ENCODE results near the gene TMEM132C.

The TMEM132C gene

DNA sequence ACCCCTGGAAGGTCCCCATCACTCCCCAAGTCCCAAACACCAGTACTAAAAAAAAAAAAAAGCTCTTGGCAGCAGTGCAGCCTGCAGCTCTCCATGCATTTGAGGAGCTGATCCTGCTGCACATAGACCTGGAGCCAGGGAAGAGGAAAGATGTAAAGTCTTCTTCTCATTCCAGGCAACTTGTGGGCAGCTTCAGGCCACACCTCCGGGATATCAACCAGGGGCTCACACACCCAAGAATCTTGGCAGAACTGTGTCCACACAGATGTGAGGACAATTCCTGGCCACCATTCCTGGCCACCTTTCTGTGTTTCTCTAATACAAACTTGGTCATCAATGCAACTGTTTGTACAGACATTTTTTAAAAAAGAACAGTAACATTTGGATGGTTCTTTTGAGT, 72.7 kb downstream of the TMEM132C start:
- no peak for DNase-seq

DNA sequence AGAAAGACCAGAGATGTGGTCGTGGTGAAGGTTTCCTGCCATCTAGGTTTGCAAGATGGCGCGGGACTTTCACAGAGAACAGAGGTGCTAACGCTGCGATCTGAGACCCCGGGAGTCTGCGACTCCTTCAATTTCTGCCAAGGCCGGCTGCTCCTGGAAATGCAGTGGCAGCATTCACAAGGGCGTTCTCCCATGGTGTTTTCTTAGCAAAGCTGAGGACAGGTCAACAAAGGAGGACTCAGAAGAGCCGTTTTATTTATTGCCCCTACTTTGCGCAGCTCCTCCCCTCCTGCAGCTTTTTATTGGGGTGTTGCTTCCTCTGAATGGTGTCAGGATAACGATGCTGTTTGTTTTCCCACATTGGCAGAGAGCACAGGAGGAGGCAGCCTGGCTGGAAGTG, 86.3 kb downstream of the TMEM132C start:
- DNase-seq, result no peak

DNA sequence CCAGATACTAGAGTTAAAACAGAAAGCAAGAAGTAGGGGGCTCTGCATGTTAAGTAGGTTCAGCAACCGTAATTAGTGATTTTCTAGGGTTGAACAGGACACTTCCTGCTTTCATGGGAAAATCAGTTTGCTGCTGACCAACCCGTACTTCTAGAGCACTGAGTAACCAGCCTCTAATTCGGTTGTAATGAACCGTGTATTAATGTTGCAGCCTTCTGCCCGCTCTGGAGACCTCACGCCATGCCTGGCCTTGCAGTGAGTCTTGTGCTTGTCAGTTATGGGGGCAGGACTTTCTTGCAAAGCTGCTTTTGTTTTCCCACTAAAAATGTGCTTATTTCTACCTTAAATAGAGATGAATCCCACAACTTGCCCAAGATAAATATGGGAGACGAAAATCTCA, 89.6 kb downstream of the TMEM132C start:
- no peak for DNase-seq

DNA sequence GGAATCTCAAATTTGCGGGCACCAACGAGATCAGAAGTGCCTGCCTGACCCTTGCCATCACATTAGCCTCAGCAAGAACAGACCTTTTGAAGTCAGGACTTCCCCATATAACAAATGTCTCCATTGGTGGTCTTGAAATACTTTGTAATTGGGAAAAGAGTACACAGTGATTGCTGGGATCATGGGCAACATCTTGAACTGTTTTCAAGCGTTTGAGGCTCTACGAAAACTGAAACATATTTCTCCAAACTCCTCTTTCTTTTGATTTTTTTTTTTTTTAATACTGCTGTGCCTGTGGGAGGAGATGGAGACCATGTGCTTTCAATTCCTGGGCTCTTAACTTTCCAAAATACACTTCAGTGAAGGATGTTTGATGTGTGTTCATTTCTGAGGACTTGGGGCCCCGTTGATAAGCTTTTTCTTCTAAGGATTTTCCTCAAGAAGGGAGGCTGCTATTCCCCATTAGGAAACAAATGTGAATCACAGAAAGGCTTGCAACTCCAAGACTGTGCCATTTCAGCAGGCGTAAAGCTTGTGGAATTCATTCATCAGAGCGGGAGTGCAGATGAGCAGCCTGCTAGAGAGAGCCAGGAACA, 94.5 kb downstream of the TMEM132C start:
- DNase-seq, result no peak

DNA sequence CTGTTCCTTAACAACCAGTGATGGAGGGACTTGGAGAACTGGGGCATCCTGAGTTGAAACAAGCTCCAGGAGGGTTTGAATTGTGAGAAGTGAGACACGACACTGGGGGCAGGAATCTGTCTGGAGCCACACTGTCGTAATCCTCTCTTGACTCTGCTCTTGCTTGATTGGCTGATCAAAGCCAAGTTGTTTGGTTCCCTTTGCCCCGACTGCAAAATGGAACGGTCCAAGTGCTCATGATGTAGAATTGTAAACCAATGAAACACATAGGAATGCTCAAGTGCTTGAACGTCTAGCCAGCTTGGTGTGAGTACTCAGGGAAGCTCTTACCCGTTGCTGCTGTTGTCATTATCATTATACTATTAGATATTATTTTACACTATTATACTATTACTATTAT, 98.1 kb downstream of the TMEM132C start:
- DNase-seq, result no peak

DNA sequence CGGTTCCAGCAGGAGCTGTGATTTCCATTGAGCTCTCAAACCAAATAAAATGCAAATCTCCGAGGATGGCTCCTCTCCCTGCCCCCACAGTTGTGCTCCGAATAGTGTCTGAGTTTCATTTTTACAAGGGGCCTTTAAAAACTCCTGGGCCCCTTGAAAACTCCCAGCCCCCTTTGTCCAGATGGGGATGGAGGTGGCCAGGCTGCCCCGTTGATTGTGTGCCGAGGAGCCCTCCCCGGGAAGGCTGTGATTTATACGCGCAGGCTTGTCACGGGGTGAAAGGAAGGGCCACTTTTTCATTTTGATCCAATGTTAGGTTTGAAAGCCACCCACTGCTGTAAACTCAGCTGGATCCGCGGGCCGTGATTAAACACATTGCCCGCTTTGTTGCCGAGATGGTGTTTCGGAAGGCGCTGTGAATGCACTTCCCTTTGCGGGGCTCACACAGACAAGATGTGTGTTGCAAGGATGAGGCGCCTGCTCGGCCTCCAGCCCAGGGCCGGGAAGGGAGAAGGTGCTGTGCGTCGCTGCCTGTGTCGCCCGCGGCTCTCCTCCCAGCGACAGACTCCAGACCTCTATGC, 98.8 kb downstream of the TMEM132C start:
- no peak for DNase-seq

DNA sequence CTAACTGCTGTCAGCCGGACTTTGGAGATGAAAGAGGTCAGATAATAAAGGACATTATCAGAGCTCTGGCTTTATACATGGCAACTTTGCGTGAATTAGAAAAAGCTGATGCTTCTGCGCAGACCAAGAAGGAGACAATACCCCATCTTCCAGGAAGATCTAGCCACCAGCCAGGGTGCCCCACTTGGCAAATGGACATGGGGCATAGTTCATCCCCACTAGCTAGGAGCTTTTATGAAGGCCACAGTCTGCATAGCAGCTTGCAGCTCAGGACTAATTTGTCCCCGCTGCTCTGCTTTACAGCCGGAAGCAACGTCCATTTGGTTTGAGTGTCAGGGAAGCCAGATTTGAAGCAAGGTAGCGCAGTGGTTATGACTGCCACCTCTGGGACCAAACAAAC, 101.0 kb downstream of the TMEM132C start:
- no peak for DNase-seq

DNA sequence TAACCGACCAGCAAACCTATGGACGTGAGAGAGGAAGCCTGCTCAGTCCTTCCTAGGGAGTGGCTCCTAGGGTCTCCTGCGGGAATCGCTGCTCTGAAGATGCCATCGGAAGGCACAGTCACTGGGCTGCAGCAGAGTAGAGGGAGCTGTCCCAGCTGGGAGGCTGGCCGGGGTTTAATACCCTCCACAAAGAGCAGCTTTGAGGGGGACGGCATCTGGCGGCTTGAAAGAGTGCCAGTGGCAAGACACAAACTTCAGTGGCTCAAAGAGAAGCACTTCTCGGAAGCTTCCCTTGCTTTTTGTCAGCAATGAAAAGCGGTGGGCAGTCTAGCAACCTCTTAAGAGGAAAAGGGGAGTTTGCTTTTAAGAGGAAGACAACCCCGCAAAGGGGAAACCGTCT, 114.6 kb downstream of the TMEM132C start:
- no peak for DNase-seq

DNA sequence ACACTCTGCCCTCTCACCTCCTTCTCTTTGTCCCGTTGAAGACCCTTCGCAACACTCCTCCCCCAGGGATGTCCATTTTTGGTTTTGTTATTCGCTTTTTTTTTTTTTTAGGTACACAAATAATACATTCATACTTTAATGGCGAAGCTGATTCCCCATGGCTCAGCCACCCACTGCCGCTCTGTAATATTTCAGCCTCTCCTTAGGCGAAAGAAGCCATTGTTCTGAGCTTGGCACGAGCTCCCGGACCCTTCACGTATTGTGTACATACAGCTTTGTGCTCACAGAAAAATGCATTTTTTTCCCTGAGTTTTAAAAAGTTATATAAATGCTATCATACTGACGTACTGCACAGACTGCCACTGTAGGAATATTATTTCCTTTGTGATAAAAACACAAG, 115.0 kb downstream of the TMEM132C start:
- DNase-seq, result no peak

DNA sequence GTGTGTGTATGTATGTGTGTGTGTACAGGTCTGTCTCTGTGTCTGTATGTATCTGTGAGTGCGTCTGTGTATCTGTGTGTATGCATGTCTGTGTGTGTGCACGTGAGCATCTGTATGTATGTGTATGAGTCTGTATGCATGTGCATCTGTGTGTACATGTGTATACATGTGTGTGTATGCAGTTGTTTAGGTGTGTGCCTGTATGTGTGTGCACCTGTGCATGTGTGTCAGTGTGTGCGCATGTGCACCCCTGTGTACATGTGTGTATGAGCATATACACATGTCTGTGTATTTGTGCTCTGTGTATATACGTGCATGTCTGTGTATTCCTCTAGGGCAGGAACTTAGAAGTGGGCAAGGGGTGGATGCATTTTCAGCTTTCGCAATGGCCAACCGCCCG, 116.0 kb downstream of the TMEM132C start:
- no peak for DNase-seq

DNA sequence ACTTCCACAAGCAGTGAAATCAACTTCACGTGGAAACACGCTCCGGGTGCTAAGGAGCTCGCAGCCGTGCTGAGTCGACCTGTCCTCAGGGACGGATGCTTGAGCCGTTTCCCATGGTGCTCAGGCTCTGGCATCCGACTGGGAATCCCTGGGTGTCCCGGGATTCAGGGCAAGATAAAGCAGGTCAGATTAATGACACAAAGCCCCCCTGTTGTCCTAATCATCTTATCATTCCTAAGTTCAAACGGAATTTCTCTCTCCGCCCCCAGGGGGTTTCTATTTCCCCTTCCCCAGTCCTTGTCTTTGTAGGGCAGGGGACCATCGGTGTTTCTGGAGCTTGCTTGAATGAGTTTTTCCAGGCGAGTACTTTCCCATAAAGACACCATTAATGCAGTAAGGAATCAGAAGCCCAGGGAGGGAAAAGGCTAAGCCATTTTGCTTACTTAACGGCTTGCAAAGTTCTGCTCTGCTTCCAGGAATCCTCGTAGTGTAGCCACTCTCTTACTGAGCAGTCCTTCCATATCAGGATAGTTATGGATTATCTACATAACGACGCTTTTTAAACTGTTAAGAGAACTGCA, 116.5 kb downstream of the TMEM132C start:
- DNase-seq, result no peak

DNA sequence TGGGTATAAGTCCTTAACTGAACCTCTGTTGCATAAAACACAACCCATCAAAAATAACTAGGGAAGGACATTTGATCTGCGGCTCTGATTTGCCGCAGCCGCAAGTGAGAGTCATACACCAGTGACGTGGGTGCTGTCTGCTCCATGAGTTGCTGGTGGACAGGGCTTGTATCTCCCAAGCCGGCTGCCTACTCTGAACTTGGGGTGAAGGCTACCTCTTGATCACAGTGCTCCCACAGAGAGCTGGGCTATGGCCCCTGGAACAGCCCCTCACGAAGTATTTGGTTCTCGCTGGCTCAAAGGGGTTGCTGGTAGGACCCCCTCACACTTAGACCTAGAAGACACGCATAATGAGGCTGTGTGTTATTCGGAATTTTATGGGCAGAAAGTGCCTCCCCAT, 118.8 kb downstream of the TMEM132C start:
- DNase-seq, result no peak

DNA sequence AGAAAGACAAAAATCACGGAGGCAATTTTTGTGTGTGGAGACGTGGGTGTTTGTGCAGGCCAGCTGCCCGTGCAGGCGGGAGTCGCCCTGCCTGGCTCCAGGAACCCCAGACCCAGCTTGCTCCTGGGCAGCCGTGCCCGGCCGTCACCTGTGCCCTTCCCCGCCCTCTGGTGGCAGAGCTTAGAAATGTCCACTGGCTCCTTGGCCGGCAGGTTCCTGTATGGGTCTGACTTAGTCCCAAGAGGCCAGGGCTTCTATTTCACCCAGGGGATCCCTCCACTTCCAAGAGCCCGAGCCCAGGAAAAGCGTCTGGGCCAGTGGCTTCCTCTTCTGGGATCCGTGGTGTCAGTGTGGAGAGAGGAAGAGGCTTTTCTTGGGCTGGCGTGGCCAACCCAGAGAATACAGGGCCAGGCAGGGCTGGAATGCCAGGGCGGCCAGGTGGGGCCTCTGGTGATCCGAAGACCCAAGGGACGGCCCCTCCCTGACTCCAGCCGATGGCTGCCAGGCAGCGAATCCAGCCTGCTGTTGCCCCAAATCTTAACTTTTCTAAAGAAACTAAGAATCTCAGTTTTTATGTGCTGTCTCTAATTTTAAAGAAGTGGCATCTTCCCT, 120.9 kb downstream of the TMEM132C start:
- no peak for DNase-seq

DNA sequence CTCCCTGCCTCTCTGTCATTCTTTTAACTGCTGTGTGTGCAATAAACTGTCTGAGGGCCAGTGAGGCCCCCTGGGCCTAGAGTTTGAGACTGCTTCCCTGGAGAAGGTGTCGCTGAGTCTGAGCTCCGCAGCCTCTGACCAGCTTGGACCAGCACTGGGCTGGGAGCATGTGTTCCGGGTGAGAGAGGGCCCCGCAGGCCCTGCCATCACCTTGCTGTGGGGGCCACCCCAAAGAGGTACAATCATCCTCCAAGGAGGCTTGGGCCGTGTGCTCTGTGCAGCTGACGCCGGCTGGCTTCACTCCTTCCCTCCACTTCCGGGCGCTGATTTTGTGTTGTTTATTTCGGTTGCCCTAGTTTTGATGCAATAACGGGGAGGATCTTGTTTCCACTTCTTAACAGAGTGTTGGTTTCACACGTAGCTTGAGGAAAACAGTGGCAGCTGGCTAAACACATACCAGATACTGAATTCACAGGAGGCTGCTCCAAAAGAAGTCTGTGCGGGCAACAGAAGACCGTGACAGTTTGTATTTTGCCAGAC, 121.6 kb downstream of the TMEM132C start:
- no peak for DNase-seq

DNA sequence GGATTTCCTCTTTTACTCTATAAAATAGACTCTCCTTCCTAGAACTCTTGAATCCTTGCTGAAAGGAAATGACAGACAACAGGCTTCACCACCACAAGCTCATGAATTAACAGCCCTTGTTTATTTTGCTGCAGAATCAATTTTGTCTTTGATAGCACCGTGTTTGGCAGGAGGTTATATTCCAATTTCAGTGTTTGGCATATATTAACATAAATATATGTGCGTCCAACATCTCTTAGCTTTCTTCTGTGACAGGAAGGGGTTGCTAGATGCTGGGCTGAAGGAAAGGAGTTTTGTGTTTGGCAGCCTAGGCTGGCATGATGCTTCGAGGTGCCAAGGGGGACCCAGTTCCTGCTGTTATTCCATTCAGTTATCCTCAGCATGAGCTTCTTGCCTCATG, 126.4 kb downstream of the TMEM132C start:
- DNase-seq, result no peak

DNA sequence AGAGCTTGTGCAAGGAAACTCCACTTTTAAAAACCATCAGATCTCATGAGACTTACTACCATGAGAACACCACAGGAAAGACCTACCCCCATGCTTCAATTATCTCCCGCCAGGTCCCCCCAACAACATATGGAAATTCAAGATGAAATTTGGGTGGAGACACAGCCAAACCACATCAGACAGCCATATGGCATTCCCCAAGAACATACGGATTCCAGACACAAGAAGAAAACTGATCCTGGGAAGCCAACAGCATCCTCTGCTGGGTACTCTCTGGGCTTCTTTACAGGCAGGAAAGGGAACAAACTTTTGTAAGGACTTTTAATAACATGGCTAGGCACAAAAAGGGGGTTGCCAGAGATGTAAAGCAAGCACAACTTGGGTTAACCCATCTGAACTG, 127.2 kb downstream of the TMEM132C start:
- DNase-seq, result no peak

DNA sequence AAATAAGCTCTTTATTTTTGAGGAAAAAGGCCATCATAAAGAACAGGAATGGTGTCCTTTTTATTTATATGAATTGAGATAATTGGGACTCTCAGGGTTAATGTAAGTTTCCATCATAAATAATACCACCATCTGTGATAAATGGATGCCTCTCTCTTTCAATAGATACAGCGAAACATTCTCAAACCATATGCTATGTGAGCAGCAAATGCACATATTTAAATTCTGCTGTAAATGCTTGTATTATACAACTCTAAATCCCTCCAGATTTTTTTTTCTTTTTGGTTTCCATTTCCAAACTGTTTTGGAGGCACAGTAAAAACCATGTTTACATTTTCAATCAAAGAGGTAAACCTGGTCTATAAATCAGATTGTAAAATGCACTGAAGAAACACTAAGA, 132.3 kb downstream of the TMEM132C start:
- no peak for DNase-seq

DNA sequence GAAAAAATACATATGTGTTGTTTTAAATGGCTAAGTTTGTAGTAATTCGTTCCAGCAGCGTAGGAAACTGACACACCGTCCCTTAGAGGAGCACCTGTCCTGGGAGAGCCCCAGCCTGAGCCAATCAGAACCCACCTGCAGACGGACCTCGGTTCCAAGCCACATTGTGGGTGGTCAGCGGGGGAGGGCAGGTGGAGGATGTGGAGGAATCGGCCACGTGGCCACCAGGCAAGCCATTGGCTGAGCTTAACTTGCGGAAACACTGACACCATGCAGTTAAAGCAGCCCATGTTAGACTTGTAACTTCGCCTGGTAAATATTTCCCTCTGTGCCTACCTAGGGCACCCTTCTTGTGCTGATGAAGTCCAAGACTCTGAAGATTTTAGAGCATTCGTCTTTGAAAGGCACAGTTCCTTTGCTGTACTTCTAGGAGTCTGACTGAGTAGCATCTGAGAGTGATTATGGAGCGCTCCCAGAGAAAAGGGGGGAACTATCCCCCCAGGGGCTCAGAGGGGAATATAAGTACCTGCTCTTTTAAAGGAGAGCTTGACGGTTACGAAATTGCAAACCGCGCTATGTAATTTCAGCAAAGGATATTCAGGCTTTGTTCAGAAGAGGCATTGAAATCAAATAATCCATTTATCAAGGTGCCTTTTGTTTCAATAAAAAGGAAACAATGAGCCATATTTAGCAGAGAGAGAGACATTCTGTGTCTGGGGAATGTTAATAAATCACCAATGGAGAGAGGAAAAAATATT, 135.7 kb downstream of the TMEM132C start:
- no peak for DNase-seq

DNA sequence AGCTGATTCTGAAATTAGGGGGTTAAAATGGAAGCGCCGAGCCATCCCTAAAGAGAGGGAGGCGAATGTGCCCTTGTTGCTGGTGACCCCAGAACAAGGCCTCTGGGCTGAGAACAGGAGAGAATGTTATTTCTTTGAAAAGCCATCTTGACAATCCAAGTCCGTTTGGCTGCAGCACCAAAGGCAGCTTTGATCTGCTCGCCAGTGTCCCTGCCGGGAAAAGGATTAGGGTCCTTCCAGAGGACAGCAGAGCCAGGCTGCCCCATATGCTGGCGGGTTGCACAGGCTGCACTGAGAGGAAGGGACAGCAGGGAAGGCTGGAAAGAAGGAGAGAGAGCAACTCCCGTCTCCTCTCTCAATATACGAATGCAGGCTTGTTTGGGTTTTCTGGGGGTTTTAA, 141.7 kb downstream of the TMEM132C start:
- DNase-seq, result no peak

DNA sequence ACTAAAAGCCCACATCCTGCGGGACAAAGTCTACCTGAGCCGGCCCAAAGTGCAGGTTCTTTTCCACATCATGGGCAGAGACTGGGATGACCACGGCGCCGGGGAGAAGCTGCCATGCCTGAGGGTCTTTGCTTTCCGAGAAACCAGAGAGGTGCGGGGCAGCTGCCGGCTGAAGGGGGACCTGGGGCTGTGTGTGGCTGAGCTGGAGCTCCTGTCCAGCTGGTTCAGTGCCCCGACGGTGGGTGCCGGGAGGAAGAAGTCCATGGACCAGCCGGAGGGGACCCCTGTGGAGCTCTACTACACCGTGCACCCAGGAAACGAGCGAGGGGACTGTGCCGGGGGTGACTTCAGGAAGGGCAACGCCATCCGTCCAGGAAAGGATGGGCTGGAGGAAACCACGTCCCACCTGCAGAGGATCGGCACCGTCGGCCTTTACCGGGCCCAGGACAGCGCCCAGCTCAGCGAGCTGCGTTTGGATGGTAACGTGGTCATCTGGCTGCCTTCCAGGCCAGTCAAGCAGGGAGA, 148.1 kb downstream of the TMEM132C start:
- no peak for DNase-seq

DNA sequence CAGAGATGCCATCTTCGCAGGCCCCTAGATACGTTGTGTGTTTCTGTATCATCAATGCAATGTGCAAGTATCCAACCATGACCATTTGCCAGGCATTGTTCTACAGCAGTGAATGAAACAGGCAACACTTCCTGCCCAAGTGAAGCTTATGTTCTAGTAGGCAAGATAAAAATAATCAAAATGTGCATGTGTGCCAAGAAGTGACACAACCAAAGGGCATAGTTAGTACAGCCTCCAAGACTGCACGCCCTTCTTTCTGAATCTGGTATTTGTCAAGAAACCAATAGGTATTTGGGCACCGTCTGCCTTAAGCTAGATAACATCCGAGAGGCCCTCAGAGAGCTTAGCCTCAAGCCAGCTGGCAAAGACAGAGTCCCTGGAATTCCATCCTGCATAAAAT, 152.0 kb downstream of the TMEM132C start:
- DNase-seq, result no peak

DNA sequence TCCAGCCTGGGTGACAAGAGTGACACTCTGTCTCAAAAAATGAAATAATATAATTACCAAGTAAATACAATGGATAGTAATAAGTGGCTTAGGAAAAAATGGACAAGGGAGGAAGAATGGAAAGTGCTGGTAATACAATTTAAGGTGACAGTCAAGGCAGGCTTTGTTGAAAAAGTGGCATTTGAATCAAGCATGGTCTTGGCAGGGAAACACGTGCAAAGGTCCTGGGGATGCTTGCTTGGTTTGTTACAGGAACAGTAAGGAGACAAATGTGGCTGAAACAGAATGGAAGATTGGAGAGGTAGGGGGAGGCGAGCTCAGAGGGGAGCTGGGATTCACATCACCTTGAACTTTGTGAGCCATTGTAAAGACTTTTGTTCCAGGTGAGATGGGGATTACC, 153.2 kb downstream of the TMEM132C start:
- DNase-seq, result no peak

DNA sequence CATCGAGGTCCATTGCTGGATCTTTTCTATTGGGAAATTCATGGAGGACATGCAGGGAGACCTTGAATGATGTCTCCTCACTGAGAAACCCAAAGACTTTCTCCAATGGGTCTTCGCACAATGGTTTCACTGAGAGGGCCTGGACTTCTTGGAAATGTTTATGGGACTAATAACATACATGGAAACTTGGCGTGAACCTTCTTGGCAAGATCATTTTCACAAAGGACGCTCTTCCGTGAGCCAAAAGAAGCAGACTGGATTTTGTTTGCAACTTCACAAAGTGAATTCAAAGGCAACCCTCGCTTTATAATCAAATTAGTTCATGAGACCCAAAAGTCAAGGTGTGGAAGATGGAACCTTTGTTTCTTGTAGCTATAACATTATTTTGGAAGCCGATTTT, 154.4 kb downstream of the TMEM132C start:
- DNase-seq, result no peak
